HEK293T (cell line): ENCODE results near the gene PTPRD.

Experiments used
- BHLHE40 ChIP-seq: fragments of 450-650 bp; IDR thresholded peaks from 2 replicates; pipeline ENCODE4 v1.6.1; 2016; ENCODE audit warnings: mild to moderate bottlenecking, moderate library complexity, borderline replicate concordance
- FOXK2 ChIP-seq: fragments of 450-650 bp; IDR thresholded peaks from 2 replicates; pipeline ENCODE4 v1.6.1; 2016; ENCODE audit warnings: mild to moderate bottlenecking
- SP1 ChIP-seq: fragments of 450-650 bp; IDR thresholded peaks from 2 replicates; pipeline ENCODE4 v1.6.1; 2017
- SUZ12 ChIP-seq: fragments of 450-650 bp; IDR thresholded peaks from 2 replicates; pipeline ENCODE4 v1.6.1; 2016; ENCODE audit warnings: mild to moderate bottlenecking

- TF ChIP-seq FOXK2 (no peak), BHLHE40 (no peak), SUZ12 (no peak), SP1 (no peak)
Observed at GRCh38 chr9:10562581-10563343, 50.0 kb downstream of the PTPRD start.
